ENCODE results near the gene SLK.
A peak's percentile ranks its signal among the peaks of the same experiment; 100 is the strongest.

Gene SLK

GRCh38 chr10:103977204-103977603 is 10.3 kb downstream of the SLK start:
- ChIA-PET CTCF (interaction anchor here (0.5 kb wide), 1 partner anchor 76 kb away, joined by 3 read pairs; no protein-coding TSS in a partner anchor), POLR2A (ENCODE audit: low non-redundant PET) (no interaction called here)
- DNase-seq (ENCODE audit: low spot score), result no peak
- TF ChIP-seq CTCF (conservative IDR thresholded peaks at IDR 0.05; ENCODE audit: low read depth), result no peak
- peak overlapping the region; percentile 49 for H3K27ac ChIP-seq

- ChIA-PET POLR2A (ENCODE audit: low non-redundant PET) (no interaction called here), CTCF (no interaction called here)
- TF ChIP-seq CTCF (conservative IDR thresholded peaks at IDR 0.05; ENCODE audit: low read depth), result no peak
- DNase-seq (ENCODE audit: low spot score), result no peak
- H3K27ac ChIP-seq, result no peak overlapping the region
Measured at GRCh38 chr10:103979530-103979929, 12.6 kb downstream of the SLK start.

GRCh38 chr10:103980288-103980906 is 13.5 kb downstream of the SLK start:
- no peak for TF ChIP-seq CTCF (conservative IDR thresholded peaks at IDR 0.05; ENCODE audit: low read depth)
- ChIA-PET CTCF (no interaction called here), POLR2A (ENCODE audit: low non-redundant PET) (no interaction called here)

GRCh38 chr10:103982639-103983038 is 15.7 kb downstream of the SLK start:
- no peak for TF ChIP-seq CTCF (conservative IDR thresholded peaks at IDR 0.05; ENCODE audit: low read depth)
- no peak for DNase-seq (ENCODE audit: low spot score)
- H3K27ac ChIP-seq, result no peak overlapping the region
- ChIA-PET POLR2A (ENCODE audit: low non-redundant PET) (no interaction called here), CTCF (interaction anchor here (1.2 to 1.6 kb wide), 2 partner anchors 15 to 88 kb away, joined by 5 to 6 read pairs; no protein-coding TSS in a partner anchor)

More at GRCh38 chr10:103980288-103980906, 13.5 kb downstream of the SLK start:
- DNase-seq (ENCODE audit: low spot score), result no peak
- no peak overlapping the region for H3K27ac ChIP-seq

GRCh38 chr10:103983367-103983911 is 16.5 kb downstream of the SLK start:
- no peak for TF ChIP-seq CTCF (conservative IDR thresholded peaks at IDR 0.05; ENCODE audit: low read depth)
- ChIA-PET CTCF (interaction anchor here (0.7 to 1.2 kb wide), 3 partner anchors 14 to 68 kb away, joined by 3 to 5 read pairs (median 3); no protein-coding TSS in a partner anchor), POLR2A (ENCODE audit: low non-redundant PET) (interaction anchor here (0.7 kb wide), 1 partner anchor 307 kb away, joined by 4 read pairs; no protein-coding TSS in a partner anchor)
- H3K27ac ChIP-seq, result no peak overlapping the region
- no peak for DNase-seq (ENCODE audit: low spot score)

- ChIA-PET CTCF (interaction anchor here (0.6 to 0.7 kb wide), 2 partner anchors 43 to 495 kb away, joined by 3 read pairs; no protein-coding TSS in a partner anchor), POLR2A (ENCODE audit: low non-redundant PET) (no interaction called here)
- no peak for TF ChIP-seq CTCF (conservative IDR thresholded peaks at IDR 0.05; ENCODE audit: low read depth)
- no peak for DNase-seq (ENCODE audit: low spot score)
- H3K27ac ChIP-seq, result no peak overlapping the region
Measured at GRCh38 chr10:103985726-103986125, 18.8 kb downstream of the SLK start.
